Stomach (tissue), 9 donors: ENCODE results near the gene BCAN. TPM values are rescaled to one million over a fixed set of nuclear protein-coding genes. Genes with fewer than 3 reads are reported as not detected.

Source experiments
- DNase-seq, 2 donors: peaks; one replicate each; pipeline versions ENCODE4 v3.0.0 to v3.0.0-alpha.2; 2013 to 2019
- H3K27ac ChIP-seq, 5 donors: fragments of 200-600 bp in 4 of 5; sonication (generic) in 4 of 5; one replicate each; pipeline ENCODE4 v1.5.1; 2013 to 2019; ENCODE audit warnings: mild to moderate bottlenecking in 1 of 5, moderate library complexity in 1 of 5
- H3K27me3 ChIP-seq, 3 donors: fragments of 200-600 bp; sonication (generic); one replicate each; pipeline ENCODE4 v1.5.1; 2017 to 2019; ENCODE audit warnings: mixed run types in 1 of 3
- H3K36me3 ChIP-seq, 4 donors: fragments of 200-600 bp; sonication (generic); 1 replicate in 3 of 4; 2 replicates in 1 of 4; pipeline ENCODE4 v1.5.1; 2016 to 2019
- H3K4me1 ChIP-seq, 4 donors: fragments of 200-600 bp; sonication (generic); one replicate each; pipeline ENCODE4 v1.5.1; 2016 to 2019
- H3K4me3 ChIP-seq, 4 donors: fragments of 200-600 bp; sonication (generic) in 3 of 4; one replicate each; pipeline ENCODE4 v1.5.1; 2016 to 2019; ENCODE audit warnings: mild to moderate bottlenecking in 1 of 4
- H3K9me3 ChIP-seq, 4 donors: fragments of 200-600 bp; sonication (generic); one replicate each; pipeline ENCODE4 v1.5.1; 2016 to 2019
- CTCF ChIP-seq, 7 experiments: fragments of 450-650 bp in 4 of 7; fragments of 200-600 bp in 3 of 7; sonication (generic) in 3 of 7; IDR thresholded peaks; one replicate each; pipeline ENCODE4 v1.5.1; 2016 to 2019; ENCODE audit warnings: antibody characterized with exemption in 7 of 7, control low read depth in 2 of 7, mild to moderate bottlenecking in 1 of 7
- EP300 ChIP-seq: sonication (generic); formaldehyde crosslinking; IDR thresholded peaks from one replicate; pipeline ENCODE4 v1.6.1; 2017; ENCODE audit warnings: antibody characterized with exemption
- POLR2A ChIP-seq, 4 donors: fragments of 450-650 bp; IDR thresholded peaks; one replicate each; pipeline ENCODE4 v1.6.1; 2016; ENCODE audit warnings: antibody characterized with exemption in 4 of 4, control low read depth in 2 of 4, mild to moderate bottlenecking in 1 of 4, moderate library complexity in 1 of 4
- POLR2AphosphoS5 ChIP-seq, 3 donors: sonication (generic); formaldehyde crosslinking; IDR thresholded peaks; one replicate each; pipeline ENCODE4 v1.6.1; 2016; ENCODE audit warnings: antibody characterized with exemption in 3 of 3
- WGBS, 5 donors: extraction: QIAGEN DNeasy Blood & Tissue Kit in 3 of 5; methylation state at CpG; one replicate each; pipeline versions ENCODE4 v1.1.5 to v1.1.7; 2013 to 2018; 5-methylcytosine and 5-hydroxymethylcytosine counted together
- intact Hi-C: fragments of 100-400 bp; cut with DNase I; formaldehyde crosslinking; loops from one replicate; pipeline ENCODE4 v1.15.1; 2023; ENCODE audit warnings: low total_unique reads
- polyA plus RNA-seq, 3 donors: library from polyadenylated mRNA; stranded (reverse); fragments of 200-250 nt; gene quantifications; one replicate each; pipeline ENCODE4 v1.2.3, GENCODE V29; 2013
- total RNA-seq, 5 donors: library from RNA; depleted of rRNA; stranded (reverse); fragments of >200 nt; gene quantifications; one replicate each; pipeline versions ENCODE4 v1.1.0 to v1.2.3, GENCODE V29; 2014 to 2016
- donor health status: healthy with polysubstance abuse.
- donor health status: Bipolar disorder and iron deficiency.
- donor health status: healthy.

BCAN gene
- total and polyA plus RNA-seq, 8 donors: 0.05 to 39.7 (median 5.7) TPM; not detected in 5

- H3K36me3 ChIP-seq: no peaks in the 10 kb centered on the region
- no peaks in the 10 kb centered on the region for H3K9me3 ChIP-seq
- intact Hi-C loops: no loop called here
- WGBS, 5 donors: 47 to 75% (median 67%) methylated on average over 1 of the region's 1 CpG
- no peak overlapping the region for H3K4me3 ChIP-seq
- no peak overlapping the region for H3K27ac ChIP-seq
- H3K27me3 ChIP-seq: peaks cover 0 to 67% (median 12%) of the 10 kb centered on the region in 3 donors
- DNase-seq: no peak
- H3K4me1 ChIP-seq: peaks cover 0 to 16% (median 12%) of the 10 kb centered on the region in 4 donors
- TF ChIP-seq CTCF (IDR thresholded peaks at IDR 0.05) (no peak), EP300 (no peak), POLR2AphosphoS5 (IDR thresholded peaks at IDR 0.05) (no peak), POLR2A (IDR thresholded peaks at IDR 0.05) (no peak)
Measured at GRCh38 chr1:156698995-156699394, 57.1 kb downstream of the BCAN start.

- intact Hi-C loops: no loop called here
- H3K36me3 ChIP-seq: no peaks in the 10 kb centered on the region
Measured at GRCh38 chr1:156700736-156701531, 59.0 kb downstream of the BCAN start.

GRCh38 chr1:156703336-156703735 is 61.4 kb downstream of the BCAN start:
- intact Hi-C loops: no loop called here
- peaks cover 26 to 46% (median 39%) of the 10 kb centered on the region in 4 donors for H3K4me1 ChIP-seq
- no peaks in the 10 kb centered on the region for H3K9me3 ChIP-seq
- H3K27ac ChIP-seq: no peak overlapping the region
- 45 to 63% (median 47%) methylated on average over 4 of the region's 4 CpGs for WGBS, 5 donors
- H3K27me3 ChIP-seq: peaks cover 0 to 87% (median 23%) of the 10 kb centered on the region in 3 donors
- no peaks in the 10 kb centered on the region for H3K36me3 ChIP-seq
- no peak overlapping the region for H3K4me3 ChIP-seq
- no peak for TF ChIP-seq POLR2A (IDR thresholded peaks at IDR 0.05)
- TF ChIP-seq EP300: no peak
- no peak for TF ChIP-seq CTCF (IDR thresholded peaks at IDR 0.05)
- no peak for TF ChIP-seq POLR2AphosphoS5 (IDR thresholded peaks at IDR 0.05)
- no peak for DNase-seq

More at GRCh38 chr1:156700736-156701531, 59.0 kb downstream of the BCAN start:
- 75 to 83% (median 79%) methylated on average over 8 of the region's 8 CpGs for WGBS, 5 donors
- DNase-seq: no peak
- no peak for TF ChIP-seq CTCF (IDR thresholded peaks at IDR 0.05)
- no peak for TF ChIP-seq EP300
- Histone ChIP-seq H3K4me1 (peaks cover 18 to 30% (median 23%) of the 10 kb centered on the region in 4 donors), H3K27ac (no peak overlapping the region), H3K27me3 (peaks cover 0 to 80% (median 23%) of the 10 kb centered on the region in 3 donors), H3K4me3 (no peak overlapping the region), H3K9me3 (no peaks in the 10 kb centered on the region)

- DNase-seq: no peak
- Histone ChIP-seq H3K4me1 (peaks cover 26 to 46% (median 39%) of the 10 kb centered on the region in 4 donors), H3K4me3 (no peak overlapping the region), H3K36me3 (no peaks in the 10 kb centered on the region), H3K27me3 (peaks cover 0 to 83% (median 23%) of the 10 kb centered on the region in 3 donors), H3K27ac (no peak overlapping the region), H3K9me3 (no peaks in the 10 kb centered on the region)
- 23 to 50% (median 37%) methylated on average over 4 of the region's 4 CpGs for WGBS, 5 donors
- intact Hi-C loops: no loop called here
- TF ChIP-seq CTCF (IDR thresholded peaks at IDR 0.05) (no peak), POLR2A (IDR thresholded peaks at IDR 0.05) (no peak), EP300 (no peak), POLR2AphosphoS5 (IDR thresholded peaks at IDR 0.05) (no peak)
Measured at GRCh38 chr1:156703741-156704140, 61.8 kb downstream of the BCAN start.
